DMS153 (cell line): ENCODE results near the gene MCM9.

ENCODE experiments used
- DNase-seq: peaks from one replicate; lab custom pipeline; 2025; lab: John Stamatoyannopoulos, UW

MCM9 gene

DNA sequence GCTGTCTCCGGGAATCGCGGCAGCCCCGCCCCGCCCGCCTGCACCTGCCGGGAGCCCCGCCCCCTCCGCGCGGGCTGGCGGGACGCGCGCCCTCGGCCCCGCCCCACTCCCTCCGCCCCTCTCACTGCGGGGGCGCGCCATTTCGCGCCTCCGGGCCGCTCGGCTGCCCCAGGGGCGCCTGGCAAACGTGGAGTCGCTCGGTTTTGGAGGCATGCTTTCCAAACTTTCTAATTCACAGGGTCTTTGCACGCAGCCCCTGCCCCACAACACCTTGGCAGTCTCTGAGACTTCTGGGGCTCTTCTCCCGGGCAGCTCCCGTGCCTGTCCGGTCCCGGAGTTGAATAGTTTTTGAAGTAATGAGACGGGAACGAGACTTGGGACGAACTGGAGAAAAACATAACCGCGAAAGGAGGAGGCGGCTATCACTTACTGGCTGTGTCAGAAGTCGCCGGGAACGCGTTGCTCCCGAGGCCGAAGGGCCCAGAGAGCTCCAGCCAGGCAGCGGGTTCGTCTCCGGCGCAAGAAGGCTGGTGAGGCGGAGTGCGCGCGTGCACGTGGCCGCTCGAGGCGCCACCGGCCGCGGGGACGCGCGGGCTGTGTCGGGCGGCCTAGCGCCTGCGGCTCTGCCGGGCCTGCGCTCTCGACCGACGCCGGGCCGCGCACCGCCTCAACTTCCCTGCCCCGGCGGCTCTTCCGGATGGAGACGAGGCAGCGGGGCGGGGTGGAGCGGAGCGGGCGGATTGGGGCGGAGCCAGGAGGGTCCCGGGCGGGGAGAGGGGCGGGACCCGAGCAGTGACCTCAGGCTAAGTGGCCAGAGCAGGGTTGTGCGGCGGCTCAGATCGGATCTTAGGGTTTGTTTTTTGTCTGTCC lies at the start of gene MCM9:
Gene MCM9 (minus strand): TSS at position 699 of the 870 bp plus-strand sequence. CDS start 3,436 bp downstream, outside the sequence.
- peak; percentile 83 for DNase-seq

DNA sequence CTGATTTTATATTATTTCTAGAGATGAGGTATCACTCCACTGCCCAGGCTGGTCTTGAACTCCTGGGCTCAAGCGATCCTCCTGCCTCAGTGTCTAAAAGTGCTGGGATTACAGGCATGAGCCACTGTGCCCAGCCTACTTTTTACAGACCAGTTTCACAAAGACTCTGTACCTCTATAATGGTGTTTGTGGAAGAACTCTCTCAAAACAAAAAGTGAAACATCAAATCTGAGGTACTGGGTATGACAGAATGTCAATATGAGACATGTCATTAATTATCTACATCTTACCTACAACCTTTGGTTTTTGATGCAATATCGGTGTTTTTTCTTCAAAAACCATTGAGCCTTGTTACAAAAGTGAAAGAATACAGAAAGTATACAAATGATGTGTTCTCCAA lies 49.4 kb upstream of the MCM9 start:
- no peak for DNase-seq

GRCh38 chr6:118982575-118982911 lies 47.6 kb upstream of the MCM9 start:
- no peak for DNase-seq

GRCh38 chr6:118981884-118982574 lies 47.1 kb upstream of the MCM9 start:
- DNase-seq, result no peak

DNA sequence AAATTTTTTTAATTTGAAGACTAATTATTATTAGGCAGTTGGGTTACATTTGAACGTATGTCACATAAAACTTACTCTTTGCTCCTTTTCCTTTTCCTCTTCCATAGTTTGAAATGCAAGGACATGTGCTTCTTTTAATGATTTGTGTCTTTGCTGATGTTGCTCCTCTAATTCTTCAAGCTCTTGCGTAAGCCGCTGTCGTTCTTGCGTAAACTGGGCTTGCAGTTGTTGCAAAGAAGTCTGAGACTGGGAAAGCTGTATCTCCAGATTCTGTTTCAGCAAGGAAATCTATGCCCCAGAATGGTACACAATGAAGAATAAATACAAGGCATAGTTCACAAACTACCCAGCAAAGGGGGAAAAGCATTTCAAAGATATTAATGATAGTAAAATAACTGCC lies 45.1 kb upstream of the MCM9 start:
- DNase-seq, result no peak

DNA sequence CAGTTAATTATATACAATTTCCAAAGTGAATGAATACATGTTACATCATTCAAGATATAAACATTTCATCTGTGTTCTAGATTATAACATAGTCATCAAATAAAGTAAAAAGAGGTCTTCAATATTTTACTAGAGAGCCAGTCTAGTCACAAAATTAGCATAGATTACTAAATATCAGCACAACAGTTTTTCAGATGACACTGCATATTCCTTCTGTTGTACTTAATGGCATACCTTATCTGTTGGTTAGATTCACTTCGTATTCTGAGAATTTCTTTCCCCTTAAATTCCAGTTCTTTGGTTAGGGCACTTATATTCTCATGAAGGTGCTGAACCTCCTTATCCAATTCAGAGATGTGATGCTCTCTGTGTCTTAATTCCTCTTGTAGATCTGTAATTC lies 39.8 kb upstream of the MCM9 start:
- no peak for DNase-seq

DNA sequence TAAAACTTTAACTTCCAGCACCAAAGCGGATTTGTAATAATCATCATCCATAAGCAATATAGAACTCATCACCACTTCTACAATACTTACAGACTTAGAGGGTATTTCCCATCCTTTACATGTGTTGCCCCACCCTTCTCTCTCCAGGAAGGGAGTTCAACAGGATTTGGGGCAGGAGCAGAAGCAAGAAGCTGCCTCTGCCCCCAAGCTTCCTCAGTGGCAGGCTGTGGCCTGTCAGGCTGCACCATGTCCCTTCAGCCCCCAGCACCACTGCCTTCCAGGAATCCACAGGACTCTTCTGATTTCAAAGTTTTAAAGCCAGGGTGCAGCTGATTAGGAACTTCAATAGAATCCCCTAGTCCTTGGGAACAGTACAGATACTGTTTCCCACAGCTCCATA lies 36.7 kb upstream of the MCM9 start:
- DNase-seq, result no peak

GRCh38 chr6:118970866-118971265 lies 35.9 kb upstream of the MCM9 start:
- DNase-seq, result no peak

DNA sequence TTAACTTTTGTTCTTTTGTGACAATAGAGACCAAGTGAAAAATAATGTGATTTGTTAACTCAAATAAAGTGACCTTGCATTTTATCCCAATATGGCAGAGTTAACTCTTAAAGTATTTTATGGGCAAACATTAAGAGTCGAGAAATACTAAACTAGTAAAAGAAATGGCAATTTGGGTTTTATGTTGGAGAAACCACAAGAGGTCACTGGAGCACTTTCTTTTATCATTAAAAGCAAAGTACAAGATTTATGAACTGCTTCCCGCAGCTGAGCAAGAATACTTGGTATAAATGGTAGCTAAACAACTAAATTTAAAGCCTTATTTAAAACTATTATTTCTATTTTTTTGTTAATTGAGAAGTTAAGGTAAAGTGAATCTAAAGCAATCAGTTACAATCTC lies 33.5 kb upstream of the MCM9 start:
- no peak for DNase-seq

DNA sequence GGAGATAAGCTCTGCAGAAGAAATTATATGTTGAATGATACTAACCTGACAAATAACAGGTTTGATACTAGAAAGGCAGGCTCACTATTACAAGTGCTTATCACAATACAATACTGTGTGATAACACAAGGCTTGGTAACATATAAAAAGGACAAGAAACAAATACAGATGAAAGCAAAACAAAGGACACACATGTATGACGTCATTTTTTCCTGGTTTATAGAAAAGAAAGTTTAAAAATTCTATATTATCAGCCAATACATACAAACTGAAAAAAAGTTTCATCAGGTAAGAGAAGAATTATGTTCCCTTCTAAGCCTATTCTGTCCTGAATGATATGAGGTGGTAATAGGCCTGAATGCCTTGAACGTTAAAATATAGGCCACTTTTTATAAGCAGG lies 32.3 kb upstream of the MCM9 start:
- DNase-seq, result no peak

GRCh38 chr6:118965843-118966370 lies 30.9 kb upstream of the MCM9 start:
- no peak for DNase-seq

GRCh38 chr6:118965371-118965770 lies 30.4 kb upstream of the MCM9 start:
- no peak for DNase-seq

GRCh38 chr6:118963003-118963402 lies 28.0 kb upstream of the MCM9 start:
- DNase-seq, result no peak

DNA sequence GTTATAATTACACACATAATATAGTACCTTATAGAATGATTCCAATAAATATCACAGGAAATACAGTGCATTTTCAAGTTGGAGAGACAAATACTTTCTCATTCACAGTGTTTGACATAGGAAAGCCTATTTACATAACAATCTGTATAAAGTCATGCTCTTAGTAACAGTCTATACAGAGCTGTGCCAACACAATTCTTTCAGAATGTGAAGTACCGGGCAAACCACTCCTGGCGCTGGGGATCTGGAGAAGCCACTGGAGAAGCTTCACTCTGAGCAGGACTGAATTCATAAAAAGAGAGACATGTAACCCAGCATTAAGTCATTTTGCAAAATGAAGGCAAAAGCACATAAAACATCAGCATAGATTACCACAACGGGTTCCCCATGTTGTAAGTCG lies 24.9 kb upstream of the MCM9 start:
- DNase-seq, result no peak

DNA sequence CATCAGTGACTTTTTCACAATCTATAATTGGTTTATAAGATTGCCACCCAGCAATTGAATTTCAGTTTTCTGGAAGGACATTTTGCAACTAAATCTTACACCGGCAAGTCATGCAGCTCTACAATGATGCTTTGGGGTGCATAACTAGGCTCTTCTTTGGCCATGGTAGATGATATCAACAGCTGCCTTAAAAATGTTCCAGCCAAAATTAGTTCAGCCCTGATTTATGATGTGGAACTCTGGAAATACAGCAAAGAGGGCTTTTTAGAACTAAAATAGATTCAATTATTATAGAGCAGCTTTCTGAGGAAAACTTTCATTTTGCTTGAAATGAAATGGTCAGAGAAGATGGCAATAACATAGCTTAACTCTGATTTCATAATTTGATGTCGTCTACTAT lies 18.4 kb upstream of the MCM9 start:
- DNase-seq, result no peak

- DNase-seq, result no peak
Observed at GRCh38 chr6:118952683-118953082, 17.7 kb upstream of the MCM9 start.

GRCh38 chr6:118945217-118945616 lies 10.3 kb upstream of the MCM9 start:
- no peak for DNase-seq

DNA sequence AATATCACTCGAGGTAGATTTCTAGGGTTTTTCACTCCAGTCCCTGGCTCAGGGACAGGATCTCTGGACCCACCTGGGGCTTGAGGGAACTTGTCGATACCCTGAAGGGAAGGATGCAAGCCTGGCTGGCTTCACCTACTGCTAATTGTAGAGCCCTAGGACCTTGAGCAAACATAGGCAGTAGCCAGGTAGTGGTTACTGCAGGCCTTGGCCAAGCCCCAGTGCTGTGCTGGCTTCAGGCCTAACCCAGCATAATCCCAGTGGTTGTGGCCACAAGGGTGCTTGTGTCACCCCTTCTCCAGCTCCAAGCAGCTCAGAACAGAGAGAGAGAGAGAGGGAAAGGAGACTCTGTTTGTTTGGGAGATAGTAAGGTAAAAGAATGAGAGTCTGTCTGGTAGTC lies 5.8 kb upstream of the MCM9 start:
- DNase-seq, result no peak

GRCh38 chr6:118939683-118940082 lies 4.7 kb upstream of the MCM9 start:
- DNase-seq, result no peak

GRCh38 chr6:118935978-118936703 lies 1.2 kb upstream of the MCM9 start:
- no peak for DNase-seq

DNA sequence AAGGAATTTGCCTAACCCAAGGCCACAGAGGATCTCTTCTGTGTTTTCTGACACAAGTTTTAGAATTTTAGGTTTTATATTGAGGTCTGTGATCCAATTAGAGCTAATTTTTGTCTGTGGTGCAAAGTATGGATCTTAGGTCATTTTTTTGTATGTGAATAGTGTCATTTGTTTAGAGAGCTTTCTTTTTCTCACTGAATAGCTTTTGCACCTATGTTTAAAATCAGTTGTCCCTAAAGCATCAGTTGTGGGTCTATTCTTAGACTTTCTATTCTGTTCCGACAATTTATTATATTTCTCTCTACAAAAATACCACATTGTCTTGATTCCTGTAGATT lies 341 bp upstream of the MCM9 start:
- DNase-seq, result no peak

GRCh38 chr6:118933855-118934460 lies 1.0 kb downstream of the MCM9 start:
- no peak for DNase-seq
